Measurements from ENCODE around the gene SMIM45.
A peak's percentile ranks its signal among the peaks of the same experiment; 100 is the strongest.

Gene SMIM45

GRCh38 chr22:41975299-41976069 lies 23.5 kb downstream of the SMIM45 start:
- H2AFZ ChIP-seq (ENCODE audit: low read length): no peak overlapping the region
- no peak for TF ChIP-seq EZH2 (IDR thresholded peaks at IDR 0.05; ENCODE audit: borderline replicate concordance, low read length)
- TF ChIP-seq CTCF (IDR thresholded peaks at IDR 0.05; ENCODE audit: low read length): no peak
- peaks cover 5% of the 10 kb centered on the region for H3K4me1 ChIP-seq (ENCODE audit: insufficient read depth, low read length, severe bottlenecking)
- no peaks in the 10 kb centered on the region for H3K79me2 ChIP-seq (ENCODE audit: insufficient read depth, low read length)
- H3K27ac ChIP-seq (ENCODE audit: low read depth, low read length, poor library complexity, severe bottlenecking): no peak overlapping the region
- no peaks in the 10 kb centered on the region for H4K20me1 ChIP-seq (ENCODE audit: insufficient read depth, low read length)
- no peak overlapping the region for H3K4me3 ChIP-seq (ENCODE audit: low read depth, low read length, poor library complexity, severe bottlenecking)
- H3K9me3 ChIP-seq (ENCODE audit: low read length): no peaks in the 10 kb centered on the region
- H3K9ac ChIP-seq (ENCODE audit: low read length): no peak overlapping the region
- H3K9me2 ChIP-seq (ENCODE audit: low read depth, low read length): no peaks in the 10 kb centered on the region
- H3K27me3 ChIP-seq (ENCODE audit: insufficient read depth, low read length): peaks cover 26% of the 10 kb centered on the region
- H3K36me3 ChIP-seq (ENCODE audit: insufficient read depth, low read length): no peaks in the 10 kb centered on the region
- no peaks in the 10 kb centered on the region for H3F3A ChIP-seq (ENCODE audit: insufficient read depth, low read length)
- no peak overlapping the region for H3K4me2 ChIP-seq (ENCODE audit: low read length)

GRCh38 chr22:41976070-41976901 lies 24.3 kb downstream of the SMIM45 start:
- Histone ChIP-seq H3F3A (ENCODE audit: insufficient read depth, low read length) (no peaks in the 10 kb centered on the region), H3K4me2 (ENCODE audit: low read length) (peak overlapping the region; percentile 68), H3K9me2 (ENCODE audit: low read depth, low read length) (no peaks in the 10 kb centered on the region), H4K20me1 (ENCODE audit: insufficient read depth, low read length) (no peaks in the 10 kb centered on the region), H3K27me3 (ENCODE audit: insufficient read depth, low read length) (peaks cover 23% of the 10 kb centered on the region; the same call in 1 of the 2 replicates), H3K9ac (ENCODE audit: low read length) (no peak overlapping the region), H3K36me3 (ENCODE audit: insufficient read depth, low read length) (no peaks in the 10 kb centered on the region), H3K27ac (ENCODE audit: low read depth, low read length, poor library complexity, severe bottlenecking) (no peak overlapping the region), H3K4me1 (ENCODE audit: insufficient read depth, low read length, severe bottlenecking) (peaks cover 5% of the 10 kb centered on the region), H3K4me3 (ENCODE audit: low read depth, low read length, poor library complexity, severe bottlenecking) (peak overlapping the region; percentile 54), H3K9me3 (ENCODE audit: low read length) (no peaks in the 10 kb centered on the region), H3K79me2 (ENCODE audit: insufficient read depth, low read length) (no peaks in the 10 kb centered on the region), H2AFZ (ENCODE audit: low read length) (no peak overlapping the region)
- TF ChIP-seq EZH2 (IDR thresholded peaks at IDR 0.05; ENCODE audit: borderline replicate concordance, low read length): no peak
- TF ChIP-seq CTCF (IDR thresholded peaks at IDR 0.05; ENCODE audit: low read length): no peak

DNA sequence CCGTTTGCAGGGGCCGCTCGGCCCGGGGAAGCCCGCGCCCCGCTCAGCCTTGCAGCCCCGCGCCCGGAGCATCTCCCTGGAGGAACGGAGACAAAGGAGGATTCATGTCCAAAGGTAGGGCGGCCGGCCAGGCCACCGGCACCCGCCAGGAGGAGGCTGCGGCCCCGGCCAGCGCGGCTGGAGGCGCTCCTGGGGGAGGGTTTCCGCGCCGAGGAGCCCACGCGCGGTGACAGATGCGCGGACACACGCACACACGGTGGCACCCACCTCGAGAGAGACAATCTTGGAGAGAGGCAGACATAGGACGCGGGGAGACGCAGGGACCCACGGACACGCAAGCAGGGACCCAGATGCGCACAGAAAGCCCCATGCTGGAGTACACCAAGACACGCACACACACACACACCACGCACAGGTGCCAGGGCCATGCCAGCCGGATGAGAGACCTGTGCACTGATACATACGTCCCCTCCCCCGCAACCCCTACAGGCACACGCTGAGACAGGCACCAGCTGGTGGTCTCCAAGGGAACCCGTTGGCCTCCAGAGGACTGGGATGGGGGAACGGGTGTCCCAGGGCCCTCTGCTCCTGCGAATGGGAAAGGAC lies 25.1 kb downstream of the SMIM45 start:
- Histone ChIP-seq H3K4me3 (ENCODE audit: low read depth, low read length, poor library complexity, severe bottlenecking) (peak overlapping the region; percentile 46), H3K9me3 (ENCODE audit: low read length) (no peaks in the 10 kb centered on the region), H3K36me3 (ENCODE audit: insufficient read depth, low read length) (no peaks in the 10 kb centered on the region), H3K9ac (ENCODE audit: low read length) (no peak overlapping the region), H3K9me2 (ENCODE audit: low read depth, low read length) (no peaks in the 10 kb centered on the region), H3F3A (ENCODE audit: insufficient read depth, low read length) (no peaks in the 10 kb centered on the region), H3K27me3 (ENCODE audit: insufficient read depth, low read length) (peaks cover 20% of the 10 kb centered on the region; the same call in 1 of the 2 replicates), H3K4me2 (ENCODE audit: low read length) (peak overlapping the region; percentile 60; the same call in 1 of the 2 replicates), H3K4me1 (ENCODE audit: insufficient read depth, low read length, severe bottlenecking) (peaks cover 5% of the 10 kb centered on the region), H4K20me1 (ENCODE audit: insufficient read depth, low read length) (no peaks in the 10 kb centered on the region), H3K79me2 (ENCODE audit: insufficient read depth, low read length) (no peaks in the 10 kb centered on the region), H3K27ac (ENCODE audit: low read depth, low read length, poor library complexity, severe bottlenecking) (no peak overlapping the region), H2AFZ (ENCODE audit: low read length) (no peak overlapping the region)
- TF ChIP-seq EZH2 (IDR thresholded peaks at IDR 0.05; ENCODE audit: borderline replicate concordance, low read length): no peak
- no peak for TF ChIP-seq CTCF (IDR thresholded peaks at IDR 0.05; ENCODE audit: low read length)

Data from OCI-LY1 (cell line).